ENCODE results near the gene SEC16B.

The SEC16B gene

DNA sequence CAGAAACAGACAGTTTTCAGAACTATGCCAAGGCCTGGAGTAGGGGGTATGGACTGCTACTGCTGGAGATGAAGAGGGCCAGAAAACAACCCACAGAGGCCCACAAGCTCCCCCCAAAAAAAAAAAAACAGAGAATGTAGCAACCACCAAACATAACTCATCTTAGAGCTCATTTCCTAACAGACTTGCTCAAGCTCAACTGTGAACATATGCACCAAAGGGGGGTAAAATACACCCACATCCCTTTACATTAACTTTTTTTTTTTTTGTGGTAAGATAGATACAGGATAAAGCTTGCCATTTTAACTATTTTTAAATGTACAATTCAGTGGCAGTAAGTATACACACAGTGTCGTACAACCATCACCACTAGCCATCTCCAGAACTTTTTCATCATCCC is 36.0 kb downstream of the SEC16B start:
- TF ChIP-seq, protein P1, sequence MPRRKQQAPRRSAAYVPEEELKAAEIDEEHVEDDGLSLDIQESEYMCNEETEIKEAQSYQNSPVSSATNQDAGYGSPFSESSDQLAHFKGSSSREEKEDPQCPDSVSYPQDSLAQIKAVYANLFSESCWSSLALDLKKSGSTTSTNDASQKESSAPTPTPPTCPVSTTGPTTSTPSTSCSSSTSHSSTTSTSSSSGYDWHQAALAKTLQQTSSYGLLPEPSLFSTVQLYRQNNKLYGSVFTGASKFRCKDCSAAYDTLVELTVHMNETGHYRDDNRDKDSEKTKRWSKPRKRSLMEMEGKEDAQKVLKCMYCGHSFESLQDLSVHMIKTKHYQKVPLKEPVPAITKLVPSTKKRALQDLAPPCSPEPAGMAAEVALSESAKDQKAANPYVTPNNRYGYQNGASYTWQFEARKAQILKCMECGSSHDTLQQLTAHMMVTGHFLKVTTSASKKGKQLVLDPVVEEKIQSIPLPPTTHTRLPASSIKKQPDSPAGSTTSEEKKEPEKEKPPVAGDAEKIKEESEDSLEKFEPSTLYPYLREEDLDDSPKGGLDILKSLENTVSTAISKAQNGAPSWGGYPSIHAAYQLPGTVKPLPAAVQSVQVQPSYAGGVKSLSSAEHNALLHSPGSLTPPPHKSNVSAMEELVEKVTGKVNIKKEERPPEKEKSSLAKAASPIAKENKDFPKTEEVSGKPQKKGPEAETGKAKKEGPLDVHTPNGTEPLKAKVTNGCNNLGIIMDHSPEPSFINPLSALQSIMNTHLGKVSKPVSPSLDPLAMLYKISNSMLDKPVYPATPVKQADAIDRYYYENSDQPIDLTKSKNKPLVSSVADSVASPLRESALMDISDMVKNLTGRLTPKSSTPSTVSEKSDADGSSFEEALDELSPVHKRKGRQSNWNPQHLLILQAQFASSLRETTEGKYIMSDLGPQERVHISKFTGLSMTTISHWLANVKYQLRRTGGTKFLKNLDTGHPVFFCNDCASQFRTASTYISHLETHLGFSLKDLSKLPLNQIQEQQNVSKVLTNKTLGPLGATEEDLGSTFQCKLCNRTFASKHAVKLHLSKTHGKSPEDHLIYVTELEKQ (tag by site-specific recombination; IDR thresholded peaks at IDR 0.05; ENCODE audit: borderline replicate concordance) = no peak
- TF ChIP-seq ZNF354C (tag by site-specific recombination; IDR thresholded peaks at IDR 0.05; ENCODE audit: borderline replicate concordance, low read depth) = no peak
- TF ChIP-seq ZNF529 (tag by site-specific recombination; IDR thresholded peaks at IDR 0.05; ENCODE audit: insufficient replicate concordance) = no peak
- TF ChIP-seq, protein P2, sequence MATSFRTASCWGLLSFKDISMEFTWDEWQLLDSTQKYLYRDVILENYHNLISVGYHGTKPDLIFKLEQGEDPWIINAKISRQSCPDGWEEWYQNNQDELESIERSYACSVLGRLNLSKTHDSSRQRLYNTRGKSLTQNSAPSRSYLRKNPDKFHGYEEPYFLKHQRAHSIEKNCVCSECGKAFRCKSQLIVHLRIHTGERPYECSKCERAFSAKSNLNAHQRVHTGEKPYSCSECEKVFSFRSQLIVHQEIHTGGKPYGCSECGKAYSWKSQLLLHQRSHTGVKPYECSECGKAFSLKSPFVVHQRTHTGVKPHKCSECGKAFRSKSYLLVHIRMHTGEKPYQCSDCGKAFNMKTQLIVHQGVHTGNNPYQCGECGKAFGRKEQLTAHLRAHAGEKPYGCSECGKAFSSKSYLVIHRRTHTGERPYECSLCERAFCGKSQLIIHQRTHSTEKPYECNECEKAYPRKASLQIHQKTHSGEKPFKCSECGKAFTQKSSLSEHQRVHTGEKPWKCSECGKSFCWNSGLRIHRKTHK (tag by site-specific recombination; IDR thresholded peaks at IDR 0.05) = no peak
- ChIA-PET POLR2A (interaction anchor here (0.6 kb wide), 1 partner anchor 19 kb away, joined by 3 read pairs; no protein-coding TSS in a partner anchor), CTCF (interaction anchor here (0.9 to 1.0 kb wide), 2 partner anchors 8 to 12 kb away, joined by 3 to 5 read pairs; no protein-coding TSS in a partner anchor)
- Histone ChIP-seq H3K4me3 (ENCODE audit: low read depth, low read length) (no peak overlapping the region), H3K36me3 (ENCODE audit: control insufficient read depth in 2 of 2, insufficient read depth in 1 of 2, low read length in 2 of 2) (no peaks in the 10 kb centered on the region), H3K4me1 (ENCODE audit: control insufficient read depth, insufficient read depth, low read length) (no peaks in the 10 kb centered on the region), H3K9me3 (ENCODE audit: control insufficient read depth, insufficient read depth, low read depth, low read length) (no peaks in the 10 kb centered on the region), H3K27ac (ENCODE audit: extremely low read depth, low read depth, low read length) (no peak overlapping the region)

DNA sequence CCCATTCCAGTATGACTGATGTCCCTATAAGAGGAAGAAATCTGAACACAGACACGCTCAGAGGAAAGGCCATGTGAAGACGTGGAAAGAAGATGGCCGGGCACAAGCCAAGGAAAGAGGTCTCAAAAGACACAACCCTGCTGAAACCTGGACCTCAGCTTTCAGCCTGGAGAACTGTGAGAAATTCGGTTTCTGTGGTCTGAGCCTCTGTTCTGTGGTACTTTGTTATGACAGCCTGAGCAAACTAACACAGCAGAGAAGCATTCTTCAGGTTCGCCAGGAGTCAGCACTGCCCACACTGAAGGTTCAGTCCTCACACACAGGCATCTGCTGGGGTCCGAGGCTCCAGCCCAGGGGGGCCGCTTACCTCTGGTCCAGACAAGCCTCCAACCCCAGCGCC is 37.7 kb downstream of the SEC16B start:
- H3K27ac ChIP-seq (ENCODE audit: extremely low read depth, low read depth, low read length) = no peak overlapping the region
- TF ChIP-seq ZNF133 (tag by site-specific recombination; IDR thresholded peaks at IDR 0.05) (no peak), ZNF324 (tag by site-specific recombination; IDR thresholded peaks at IDR 0.05) (no peak), ZNF701 (tag by site-specific recombination; IDR thresholded peaks at IDR 0.05) (no peak), SETDB1 (IDR thresholded peaks at IDR 0.05; ENCODE audit: insufficient read length, low read length) (no peak), ZNF311 (tag by site-specific recombination; IDR thresholded peaks at IDR 0.05; ENCODE audit: borderline replicate concordance) (no peak), ZBTB48 (tag by site-specific recombination; IDR thresholded peaks at IDR 0.05) (no peak), ZNF558 (tag by site-specific recombination; IDR thresholded peaks at IDR 0.05) (no peak), SP2 (tag by site-specific recombination; IDR thresholded peaks at IDR 0.05) (no peak), ZFP3 (tag by site-specific recombination; IDR thresholded peaks at IDR 0.05; ENCODE audit: low read depth) (no peak), ZNF791 (tag by site-specific recombination; IDR thresholded peaks at IDR 0.05) (no peak), ZEB2 (tag by site-specific recombination; IDR thresholded peaks at IDR 0.05) (no peak), GFI1B (tag by site-specific recombination; IDR thresholded peaks at IDR 0.05) (no peak), WT1 (tag by site-specific recombination; IDR thresholded peaks at IDR 0.05) (no peak), ZNF19 (tag by site-specific recombination; IDR thresholded peaks at IDR 0.05; ENCODE audit: low read depth) (no peak), ZNF549 (tag by site-specific recombination; IDR thresholded peaks at IDR 0.05) (no peak), ZNF600 (tag by site-specific recombination; IDR thresholded peaks at IDR 0.05) (no peak), ZNF561 (tag by site-specific recombination; IDR thresholded peaks at IDR 0.05; ENCODE audit: borderline replicate concordance) (no peak)
- TF ChIP-seq, protein P3, sequence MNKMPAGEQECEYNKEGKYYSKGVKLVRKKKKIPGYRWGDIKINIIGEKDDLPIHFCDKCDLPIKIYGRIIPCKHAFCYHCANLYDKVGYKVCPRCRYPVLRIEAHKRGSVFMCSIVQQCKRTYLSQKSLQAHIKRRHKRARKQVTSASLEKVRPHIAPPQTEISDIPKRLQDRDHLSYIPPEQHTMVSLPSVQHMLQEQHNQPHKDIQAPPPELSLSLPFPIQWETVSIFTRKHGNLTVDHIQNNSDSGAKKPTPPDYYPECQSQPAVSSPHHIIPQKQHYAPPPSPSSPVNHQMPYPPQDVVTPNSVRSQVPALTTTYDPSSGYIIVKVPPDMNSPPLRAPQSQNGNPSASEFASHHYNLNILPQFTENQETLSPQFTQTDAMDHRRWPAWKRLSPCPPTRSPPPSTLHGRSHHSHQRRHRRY (tag by site-specific recombination; IDR thresholded peaks at IDR 0.05) = no peak
- H3K9me3 ChIP-seq (ENCODE audit: control insufficient read depth, insufficient read depth, low read depth, low read length) = no peaks in the 10 kb centered on the region
- H3K4me3 ChIP-seq (ENCODE audit: low read depth, low read length) = no peak overlapping the region
- CTCF ChIA-PET = interaction anchor here (1.0 to 1.5 kb wide), 2 partner anchors 13 to 16 kb away, joined by 4 to 5 read pairs; no protein-coding TSS in a partner anchor
- POLR2A ChIA-PET = no interaction called here
- H3K36me3 ChIP-seq (ENCODE audit: control insufficient read depth in 2 of 2, insufficient read depth in 1 of 2, low read length in 2 of 2) = no peaks in the 10 kb centered on the region
- H3K4me1 ChIP-seq (ENCODE audit: control insufficient read depth, insufficient read depth, low read length) = no peaks in the 10 kb centered on the region

Data from HEK293 (cell line).